Measurements from ENCODE around the gene PPM1G. TPM values are rescaled to one million over a fixed set of nuclear protein-coding genes. Genes with fewer than 3 reads are reported as not detected.
"Not testable (repeated sequence)": the region's sequence is repeated elsewhere in the genome, so short reads cannot be mapped to it uniquely, and the experiment has no call there.

The PPM1G gene
- total and polyA plus RNA-seq, 7 donors, result 44.0 to 167 (median 83.4) TPM

DNA sequence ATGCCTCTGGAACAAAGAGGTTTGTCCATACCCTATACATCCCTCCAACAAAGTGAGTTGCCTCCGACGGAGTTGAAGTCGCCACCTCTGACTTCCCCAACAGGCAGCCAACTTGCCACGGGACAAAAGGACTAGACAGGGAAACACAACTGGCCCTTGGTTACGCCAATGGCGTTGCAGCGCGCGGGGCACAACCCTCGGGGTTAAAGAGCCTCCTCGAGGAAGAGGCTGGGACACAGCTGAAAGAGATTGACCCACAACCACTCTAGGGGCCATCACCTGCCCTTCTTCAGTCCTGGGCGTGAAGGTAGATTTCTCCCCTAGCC is 53.4 kb downstream of the PPM1G start:
- Histone ChIP-seq H3K4me1 (peaks cover 48% of the 10 kb centered on the region), H3K36me3 (ENCODE audit: insufficient read depth in 1 of 2, low read depth in 1 of 2) (no peaks in the 10 kb centered on the region), H3K27me3 (ENCODE audit: insufficient read depth in 3 of 3, low read length in 2 of 3) (no peaks in the 10 kb centered on the region), H3K27ac (peak overlapping the region; percentile 98), H3K4me3 (peak overlapping the region; percentile 95), H3K9me3 (no peaks in the 10 kb centered on the region)
- DNase-seq (peak; percentile 61 to 77), ATAC-seq (peak; percentile 36 to 60 (median 41))
- intact Hi-C loops (cut with DNase I), result loop anchor here (2.0 to 5.0 kb wide), 2 partner anchors 34 to 73 kb away; partner anchors contain the start of genes MPV17 (in 2 of the 2) and NRBP1 (in 1 of the 2)
- TF ChIP-seq, protein P1, sequence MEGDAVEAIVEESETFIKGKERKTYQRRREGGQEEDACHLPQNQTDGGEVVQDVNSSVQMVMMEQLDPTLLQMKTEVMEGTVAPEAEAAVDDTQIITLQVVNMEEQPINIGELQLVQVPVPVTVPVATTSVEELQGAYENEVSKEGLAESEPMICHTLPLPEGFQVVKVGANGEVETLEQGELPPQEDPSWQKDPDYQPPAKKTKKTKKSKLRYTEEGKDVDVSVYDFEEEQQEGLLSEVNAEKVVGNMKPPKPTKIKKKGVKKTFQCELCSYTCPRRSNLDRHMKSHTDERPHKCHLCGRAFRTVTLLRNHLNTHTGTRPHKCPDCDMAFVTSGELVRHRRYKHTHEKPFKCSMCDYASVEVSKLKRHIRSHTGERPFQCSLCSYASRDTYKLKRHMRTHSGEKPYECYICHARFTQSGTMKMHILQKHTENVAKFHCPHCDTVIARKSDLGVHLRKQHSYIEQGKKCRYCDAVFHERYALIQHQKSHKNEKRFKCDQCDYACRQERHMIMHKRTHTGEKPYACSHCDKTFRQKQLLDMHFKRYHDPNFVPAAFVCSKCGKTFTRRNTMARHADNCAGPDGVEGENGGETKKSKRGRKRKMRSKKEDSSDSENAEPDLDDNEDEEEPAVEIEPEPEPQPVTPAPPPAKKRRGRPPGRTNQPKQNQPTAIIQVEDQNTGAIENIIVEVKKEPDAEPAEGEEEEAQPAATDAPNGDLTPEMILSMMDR (IDR thresholded peaks at IDR 0.05), result no peak
- whole genome bisulfite sequencing, 3 donors, result 0% methylated on average over 12 of the region's 12 CpGs

DNA sequence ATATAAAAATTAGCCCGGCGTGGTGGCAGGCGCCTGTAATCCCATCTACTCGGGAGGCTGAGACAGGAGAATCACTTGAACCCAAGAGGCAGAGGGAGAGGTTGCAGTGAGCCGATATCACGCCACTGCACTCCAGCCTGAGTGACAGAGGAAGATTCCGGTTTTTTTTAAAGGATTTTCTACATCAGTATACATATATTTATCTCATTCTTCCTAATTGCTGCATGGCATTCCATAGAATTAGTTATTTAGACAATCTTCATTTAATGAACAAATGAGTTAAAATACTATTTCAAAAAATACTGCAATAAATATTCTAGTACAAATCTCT is 54.8 kb downstream of the PPM1G start:
- peaks cover 0 to 9% of the 10 kb centered on the region in 2 donors for H3K36me3 ChIP-seq (ENCODE audit: insufficient read depth in 1 of 2, low read depth in 1 of 2)
- ATAC-seq, result no peak
- no peaks in the 10 kb centered on the region for H3K9me3 ChIP-seq
- TF ChIP-seq, protein P1 (IDR thresholded peaks at IDR 0.05), result no peak
- 53 to 70% (median 55%) methylated on average over 7 of the region's 7 CpGs for WGBS, 3 donors
- H3K4me1 ChIP-seq, result peaks cover 48% of the 10 kb centered on the region
- no peaks in the 10 kb centered on the region for H3K27me3 ChIP-seq (ENCODE audit: insufficient read depth in 3 of 3, low read length in 2 of 3)
- intact Hi-C loops (cut with DNase I), result no loop called here
- peak overlapping the region; percentile 95 for H3K4me3 ChIP-seq
- H3K27ac ChIP-seq, result peak overlapping the region; percentile 98
- no peak for DNase-seq

DNA sequence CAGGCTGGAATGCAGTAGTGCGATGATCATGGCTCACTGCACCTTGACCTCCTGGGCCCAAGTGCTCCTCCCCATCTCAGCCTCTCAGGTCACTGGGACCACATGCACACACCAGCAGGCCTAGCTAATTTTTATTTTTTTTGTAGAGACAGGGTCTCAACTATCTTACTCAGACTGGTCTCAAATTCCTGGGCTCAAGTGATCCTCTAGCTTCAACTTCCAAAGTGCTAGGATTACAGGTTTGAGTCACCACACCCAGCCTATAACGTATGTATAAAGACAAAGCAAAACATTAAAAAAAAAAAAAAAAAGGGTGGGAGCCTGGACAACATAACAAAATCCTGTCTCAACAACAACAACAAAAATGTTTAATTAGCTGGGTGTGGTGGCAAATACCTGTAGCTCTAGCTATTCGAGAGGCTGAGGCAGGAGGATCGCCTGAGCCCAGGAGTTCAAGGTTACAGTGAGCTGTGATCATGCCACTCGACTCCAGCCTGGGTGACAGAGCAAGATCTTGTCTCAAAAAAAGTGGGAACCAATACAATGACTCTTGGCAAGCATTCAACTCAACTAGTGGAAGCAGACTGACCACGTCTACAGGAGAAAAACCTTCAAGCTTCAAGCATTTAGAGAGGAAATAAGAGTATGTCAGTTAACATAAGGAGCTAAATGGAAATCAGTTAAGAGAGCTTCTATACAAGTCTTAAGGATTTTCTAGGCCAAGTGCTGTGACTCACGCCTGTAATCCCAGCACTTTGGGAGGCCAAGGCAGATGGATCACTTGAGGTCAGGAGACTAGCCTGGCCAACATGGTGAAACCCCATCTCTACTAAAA is 55.4 kb downstream of the PPM1G start:
- WGBS, 3 donors, result 45 to 68% (median 47%) methylated on average over 7 of the region's 7 CpGs
- Histone ChIP-seq H3K36me3 (ENCODE audit: insufficient read depth in 1 of 2, low read depth in 1 of 2) (peaks cover 0 to 10% of the 10 kb centered on the region in 2 donors), H3K4me3 (no peak overlapping the region), H3K9me3 (no peaks in the 10 kb centered on the region), H3K4me1 (peaks cover 48% of the 10 kb centered on the region), H3K27me3 (ENCODE audit: insufficient read depth in 3 of 3, low read length in 2 of 3) (no peaks in the 10 kb centered on the region), H3K27ac (peak overlapping the region; percentile 98)
- ATAC-seq, result peak in 3 of 4 donors; percentile 20 to 39 (median 31)
- TF ChIP-seq, protein P1 (IDR thresholded peaks at IDR 0.05), result no peak
- intact Hi-C loops (cut with DNase I), result no loop called here
- peak in 1 of 2 donors; percentile 70 for DNase-seq

DNA sequence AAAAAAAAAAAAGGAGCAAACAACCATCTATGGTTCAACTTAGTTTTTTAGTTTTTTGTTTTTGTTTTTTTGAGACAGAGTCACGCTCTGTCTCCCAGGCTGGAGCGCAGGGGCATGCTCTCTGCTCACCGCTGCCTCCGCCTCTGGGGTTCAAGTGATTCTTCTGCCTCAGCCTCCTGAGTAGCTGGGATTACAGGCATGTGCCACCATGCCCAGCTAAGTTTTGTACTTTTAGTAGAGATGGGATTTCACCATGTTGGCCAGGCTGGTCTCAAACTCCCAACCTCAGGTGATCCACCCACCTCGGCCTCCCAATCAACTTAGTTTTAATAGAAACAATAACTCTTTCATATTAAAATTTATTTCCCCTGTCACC is 56.0 kb downstream of the PPM1G start:
- peak overlapping the region; percentile 98 for H3K27ac ChIP-seq

DNA sequence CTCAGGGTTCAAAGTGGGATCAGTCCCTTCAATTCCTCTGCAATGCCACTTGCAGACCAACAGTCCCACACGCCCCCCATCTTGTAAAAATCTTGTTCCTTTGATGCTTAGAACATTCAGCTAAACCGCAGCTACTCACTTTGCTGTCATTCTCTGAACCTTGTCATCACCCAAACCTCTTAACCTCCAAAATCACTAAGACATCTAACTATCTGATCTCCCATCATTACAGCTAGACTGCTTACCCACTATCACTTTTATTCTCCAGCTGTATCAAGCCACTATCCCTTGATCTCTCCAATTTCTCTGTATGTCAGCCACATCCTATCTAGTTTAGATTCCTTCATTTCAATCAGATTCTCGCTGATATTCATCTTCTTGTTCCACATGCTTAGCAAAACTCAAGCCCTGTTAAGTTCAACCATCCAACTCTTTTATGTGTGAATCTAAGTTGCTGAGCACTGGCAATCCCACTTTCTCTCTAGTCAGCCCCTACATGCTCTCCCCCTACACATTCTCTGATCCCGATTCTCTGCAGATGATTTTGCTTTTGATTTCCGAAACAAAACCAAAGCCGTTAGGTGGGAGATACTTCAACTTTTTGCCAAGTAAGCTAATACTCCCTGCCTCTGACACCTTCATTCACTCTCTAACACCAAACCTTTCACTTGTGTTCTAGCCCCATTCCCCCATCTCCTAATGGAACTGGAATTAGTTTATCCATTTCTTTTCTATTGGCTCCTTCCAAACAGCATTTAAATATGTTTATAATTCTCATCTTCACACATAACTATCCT is 57.4 kb downstream of the PPM1G start:
- H3K27me3 ChIP-seq (ENCODE audit: insufficient read depth in 3 of 3, low read length in 2 of 3), result no peaks in the 10 kb centered on the region
- 79 to 83% (median 82%) methylated on average over 6 of the region's 6 CpGs for WGBS, 3 donors
- peaks cover 0 to 10% of the 10 kb centered on the region in 2 donors for H3K36me3 ChIP-seq (ENCODE audit: insufficient read depth in 1 of 2, low read depth in 1 of 2)
- TF ChIP-seq, protein P1 (IDR thresholded peaks at IDR 0.05), result no peak
- H3K9me3 ChIP-seq, result no peaks in the 10 kb centered on the region
- H3K27ac ChIP-seq, result peak overlapping the region; percentile 13
- DNase-seq (no peak), ATAC-seq (no peak)
- intact Hi-C loops (cut with DNase I), result no loop called here
- H3K4me1 ChIP-seq, result peaks cover 42% of the 10 kb centered on the region
- H3K4me3 ChIP-seq, result no peak overlapping the region

More for the DNA sequence above, 56.0 kb downstream of the PPM1G start:
- intact Hi-C loops (cut with DNase I); H3K9me3 ChIP-seq; H3K27me3 ChIP-seq (ENCODE audit: insufficient read depth in 3 of 3, low read length in 2 of 3); ATAC-seq; DNase-seq; H3K4me3 ChIP-seq; H3K36me3 ChIP-seq (ENCODE audit: insufficient read depth in 1 of 2, low read depth in 1 of 2): not testable (repeated sequence)
- H3K4me1 ChIP-seq, result peaks cover 46% of the 10 kb centered on the region
- WGBS, 3 donors, result 93 to 96% (median 93%) methylated on average over 5 of the region's 5 CpGs
